ENCODE data around the gene RHBDL2. TPM values are rescaled to one million over a fixed set of nuclear protein-coding genes. Genes with fewer than 3 reads are reported as not detected.

The RHBDL2 gene
- total and polyA plus RNA-seq, 2 of the 13 experiments (the other 11 are each of a cell fraction or from before 2014, with no cell fraction given), result 3.3 to 5.4 TPM

GRCh38 chr1:38990738-38991637 lies 49.4 kb upstream of the RHBDL2 start, which contains the start of gene AKIRIN1 (continued):
- no peak for TF ChIP-seq ZNF672 (CRISPR knock-in tag; IDR thresholded peaks at IDR 0.05)
- no peak for TF ChIP-seq RFXANK (CRISPR knock-in tag; IDR thresholded peaks at IDR 0.05)
- TF ChIP-seq ATRX (CRISPR knock-in tag; IDR thresholded peaks at IDR 0.05; ENCODE audit: borderline replicate concordance), result no peak
- TF ChIP-seq ZNF263 (CRISPR knock-in tag; IDR thresholded peaks at IDR 0.05), result no peak
- TF ChIP-seq ZNF17 (CRISPR knock-in tag; IDR thresholded peaks at IDR 0.05), result no peak
- TF ChIP-seq ZNF276 (CRISPR knock-in tag; IDR thresholded peaks at IDR 0.05; ENCODE audit: low read depth), result no peak
- TF ChIP-seq ZNF841 (CRISPR knock-in tag; IDR thresholded peaks at IDR 0.05; ENCODE audit: borderline replicate concordance), result no peak
- no peak for TF ChIP-seq ZSCAN20 (CRISPR knock-in tag; IDR thresholded peaks at IDR 0.05; ENCODE audit: borderline replicate concordance)
- no peak for TF ChIP-seq ZNF75D (CRISPR knock-in tag; IDR thresholded peaks at IDR 0.05; ENCODE audit: borderline replicate concordance)
- TF ChIP-seq PAWR (CRISPR knock-in tag; IDR thresholded peaks at IDR 0.05; ENCODE audit: borderline replicate concordance), result no peak
- TF ChIP-seq ZNF607 (CRISPR knock-in tag; IDR thresholded peaks at IDR 0.05; ENCODE audit: borderline replicate concordance), result peak; percentile 51; the same call in 1 of the 2 replicates
- no peak; the same call in 1 of the 2 replicates for TF ChIP-seq ZBTB14 (CRISPR knock-in tag; IDR thresholded peaks at IDR 0.05)
- peak in 1 of 2 experiments; percentile 58; a peak in 1 of 4 replicates for TF ChIP-seq NR2F1 (CRISPR knock-in tag; IDR thresholded peaks at IDR 0.05)
- TF ChIP-seq CC2D1A (CRISPR knock-in tag; IDR thresholded peaks at IDR 0.05), result no peak
- no peak for TF ChIP-seq ATF6 (CRISPR knock-in tag; conservative IDR thresholded peaks at IDR 0.05)
- TF ChIP-seq ZNF629 (CRISPR knock-in tag; conservative IDR thresholded peaks at IDR 0.05), result no peak
- TF ChIP-seq FOXC1 (CRISPR knock-in tag; IDR thresholded peaks at IDR 0.05; ENCODE audit: borderline replicate concordance), result no peak; the same call in 1 of the 2 replicates
- TF ChIP-seq KMT2B (CRISPR knock-in tag; IDR thresholded peaks at IDR 0.05), result peak; percentile 57; the same call in 1 of the 2 replicates
- TF ChIP-seq SMYD3 (CRISPR knock-in tag; IDR thresholded peaks at IDR 0.05), result 0 out of 2 replicates have a peak, but pooled peaks have one; percentile 57
- peak; percentile 74; the same call in 1 of the 2 replicates for TF ChIP-seq PCBP1 (IDR thresholded peaks at IDR 0.05; ENCODE audit: borderline replicate concordance, low read depth, low read length)
- peak; percentile 77; the same call in 1 of the 2 replicates for TF ChIP-seq ZNF556 (CRISPR knock-in tag; IDR thresholded peaks at IDR 0.05; ENCODE audit: borderline replicate concordance)
- TF ChIP-seq POLR2A (IDR thresholded peaks at IDR 0.05; ENCODE audit: insufficient read depth in 1 of 2, low read depth in 2 of 2, low read length in 2 of 2), result peak; percentile 92 to 93
- 0 out of 2 replicates have a peak, but pooled peaks have one; percentile 45 for TF ChIP-seq HES4 (CRISPR knock-in tag; IDR thresholded peaks at IDR 0.05; ENCODE audit: borderline replicate concordance)
- no peak for TF ChIP-seq ZNF552 (CRISPR knock-in tag; IDR thresholded peaks at IDR 0.05; ENCODE audit: borderline replicate concordance)
- TF ChIP-seq ZNF816 (CRISPR knock-in tag; IDR thresholded peaks at IDR 0.05; ENCODE audit: borderline replicate concordance), result 0 out of 2 replicates have a peak, but pooled peaks have one; percentile 7
